ENCODE results near the gene FRMD8.

Gene FRMD8

DNA sequence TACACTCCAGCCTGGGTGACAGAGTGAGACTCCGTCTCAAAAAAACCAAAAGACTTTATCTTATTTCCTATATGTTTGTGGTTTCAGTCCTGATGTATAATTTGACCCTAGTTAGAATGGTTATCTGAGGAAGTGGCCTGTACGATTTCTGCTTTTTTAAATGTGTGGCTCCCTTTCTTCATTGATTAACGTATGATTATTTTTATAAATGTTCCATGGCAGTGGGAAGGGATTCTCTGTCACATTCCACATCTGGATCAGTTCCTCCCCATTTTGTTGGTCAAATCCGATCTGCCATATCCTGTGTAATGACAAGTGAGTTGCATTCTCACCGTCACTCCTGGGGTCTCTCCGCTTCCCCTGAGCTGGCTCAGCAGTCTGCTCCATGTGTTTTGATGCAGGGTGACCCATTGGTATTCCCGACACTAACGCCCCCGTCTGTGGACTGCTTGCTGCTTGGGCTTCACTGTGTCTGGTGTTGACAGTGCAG, 56.5 kb downstream of the FRMD8 start:
- no peak for DNase-seq (ENCODE audit: low spot score)
- TF ChIP-seq, protein P1, sequence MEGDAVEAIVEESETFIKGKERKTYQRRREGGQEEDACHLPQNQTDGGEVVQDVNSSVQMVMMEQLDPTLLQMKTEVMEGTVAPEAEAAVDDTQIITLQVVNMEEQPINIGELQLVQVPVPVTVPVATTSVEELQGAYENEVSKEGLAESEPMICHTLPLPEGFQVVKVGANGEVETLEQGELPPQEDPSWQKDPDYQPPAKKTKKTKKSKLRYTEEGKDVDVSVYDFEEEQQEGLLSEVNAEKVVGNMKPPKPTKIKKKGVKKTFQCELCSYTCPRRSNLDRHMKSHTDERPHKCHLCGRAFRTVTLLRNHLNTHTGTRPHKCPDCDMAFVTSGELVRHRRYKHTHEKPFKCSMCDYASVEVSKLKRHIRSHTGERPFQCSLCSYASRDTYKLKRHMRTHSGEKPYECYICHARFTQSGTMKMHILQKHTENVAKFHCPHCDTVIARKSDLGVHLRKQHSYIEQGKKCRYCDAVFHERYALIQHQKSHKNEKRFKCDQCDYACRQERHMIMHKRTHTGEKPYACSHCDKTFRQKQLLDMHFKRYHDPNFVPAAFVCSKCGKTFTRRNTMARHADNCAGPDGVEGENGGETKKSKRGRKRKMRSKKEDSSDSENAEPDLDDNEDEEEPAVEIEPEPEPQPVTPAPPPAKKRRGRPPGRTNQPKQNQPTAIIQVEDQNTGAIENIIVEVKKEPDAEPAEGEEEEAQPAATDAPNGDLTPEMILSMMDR (IDR thresholded peaks at IDR 0.05; ENCODE audit: extremely low read depth, missing control alignments), result no peak

- TF ChIP-seq, protein P1 (IDR thresholded peaks at IDR 0.05; ENCODE audit: extremely low read depth, missing control alignments), result no peak
- DNase-seq (ENCODE audit: low spot score), result no peak
Measured at GRCh38 chr11:65444314-65445051, 58.0 kb downstream of the FRMD8 start.

DNA sequence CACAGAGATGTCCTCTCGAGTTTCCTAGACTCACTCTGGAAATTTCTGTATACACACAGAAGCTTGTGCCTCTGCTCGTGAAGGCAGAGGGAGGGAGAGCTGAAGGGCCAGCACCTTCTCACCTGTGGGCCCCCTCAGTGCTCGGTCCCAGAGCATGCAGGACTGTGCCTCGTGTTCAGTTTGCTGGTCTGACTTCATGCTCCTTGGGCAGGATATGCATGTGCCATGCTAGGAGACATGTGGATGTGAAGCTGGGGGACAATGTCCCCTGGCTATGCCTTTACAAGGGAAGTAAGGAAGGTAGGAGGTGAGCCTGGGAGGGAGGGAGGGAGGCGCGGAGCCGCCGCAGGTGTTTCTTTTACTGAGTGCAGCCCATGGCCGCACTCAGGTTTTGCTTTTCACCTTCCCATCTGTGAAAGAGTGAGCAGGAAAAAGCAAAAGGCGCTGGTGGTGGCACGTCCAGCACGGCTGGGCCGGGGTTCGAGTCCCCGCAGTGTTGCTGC, 58.7 kb downstream of the FRMD8 start:
- TF ChIP-seq, protein P1 (IDR thresholded peaks at IDR 0.05; ENCODE audit: extremely low read depth, missing control alignments), result no peak
- DNase-seq (ENCODE audit: low spot score), result no peak

DNA sequence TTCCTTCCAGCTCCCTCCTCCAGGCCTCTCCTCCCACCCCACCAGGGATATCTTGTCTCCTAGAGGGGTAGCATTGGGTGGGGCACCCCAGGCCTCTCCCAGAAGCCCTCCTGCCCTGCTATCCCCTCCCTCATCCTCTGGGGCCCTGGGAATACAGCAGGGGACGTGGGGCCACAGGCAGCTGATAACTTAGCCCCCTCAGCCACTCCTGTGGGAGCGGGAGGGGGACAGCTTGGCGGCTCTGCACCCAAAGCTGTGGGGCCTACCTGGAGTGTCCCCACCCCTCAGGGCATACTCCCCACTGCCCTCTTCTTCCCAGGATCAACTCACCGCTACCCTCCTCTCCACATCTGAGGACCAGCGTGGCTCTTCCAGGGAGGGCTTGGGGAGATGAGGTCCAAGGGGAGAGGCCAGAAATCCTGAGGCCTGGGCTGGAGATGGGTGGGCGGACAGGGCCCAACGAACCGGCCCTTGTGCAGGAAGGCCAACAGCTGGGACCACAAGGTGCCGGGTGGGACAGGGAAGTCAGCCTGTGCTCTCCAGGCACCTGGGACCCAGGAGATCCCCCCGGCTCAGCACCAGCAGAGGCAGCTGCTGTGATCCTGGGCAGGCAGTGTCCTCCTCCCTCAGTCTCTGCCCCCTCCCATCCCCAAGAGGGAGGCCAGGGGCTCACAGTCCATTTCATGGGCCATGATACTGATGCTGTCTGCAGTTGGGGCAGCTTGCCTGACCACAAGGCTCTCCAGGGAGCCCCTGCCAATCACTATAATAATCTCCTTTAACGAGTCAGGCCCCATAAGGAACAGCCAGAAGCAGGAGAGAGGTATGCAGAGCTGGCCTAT, 59.4 kb downstream of the FRMD8 start:
- TF ChIP-seq, protein P1 (IDR thresholded peaks at IDR 0.05; ENCODE audit: extremely low read depth, missing control alignments), result no peak
- no peak for DNase-seq (ENCODE audit: low spot score)

DNA sequence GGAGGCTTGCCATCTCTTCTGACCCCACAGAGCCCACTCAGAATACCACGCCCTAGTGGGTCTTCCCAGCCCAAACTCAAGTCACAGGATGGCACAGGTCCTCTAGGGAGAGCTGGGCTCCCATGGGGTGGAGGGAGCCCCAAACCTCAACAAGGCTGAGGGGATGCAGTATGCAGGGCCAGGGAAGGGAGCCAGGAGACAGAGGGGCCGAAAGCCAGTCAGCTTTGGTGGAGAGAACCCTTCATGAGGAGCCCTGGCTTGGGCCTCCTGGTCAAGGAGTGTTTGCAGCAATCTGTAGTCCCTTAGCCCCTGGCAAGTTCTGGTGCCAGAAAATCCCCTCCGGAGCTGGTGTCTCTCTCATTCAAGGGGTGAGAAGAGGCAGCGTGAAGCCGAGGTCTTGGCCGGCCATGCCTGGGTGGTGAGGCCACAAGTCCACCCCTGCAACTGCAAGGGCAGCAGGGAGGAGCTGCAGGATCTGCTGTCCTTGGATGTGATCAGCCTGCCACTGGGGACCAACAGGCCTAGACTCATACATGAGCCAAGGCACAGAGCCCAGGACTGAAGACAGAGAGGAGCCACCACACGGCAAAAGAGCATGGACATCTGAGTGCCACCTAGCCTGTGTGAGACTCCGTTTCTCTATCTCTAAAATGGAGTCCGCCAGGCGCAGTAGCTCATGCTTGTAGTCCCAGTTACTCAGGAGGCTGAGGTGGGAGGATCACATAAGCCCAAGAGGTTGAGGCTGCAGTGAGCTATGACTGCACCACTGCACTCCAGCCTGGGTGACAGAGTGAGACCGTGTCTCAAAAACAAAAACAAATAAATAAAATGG, 60.2 kb downstream of the FRMD8 start:
- TF ChIP-seq, protein P1 (IDR thresholded peaks at IDR 0.05; ENCODE audit: extremely low read depth, missing control alignments), result no peak
- no peak for DNase-seq (ENCODE audit: low spot score)

DNA sequence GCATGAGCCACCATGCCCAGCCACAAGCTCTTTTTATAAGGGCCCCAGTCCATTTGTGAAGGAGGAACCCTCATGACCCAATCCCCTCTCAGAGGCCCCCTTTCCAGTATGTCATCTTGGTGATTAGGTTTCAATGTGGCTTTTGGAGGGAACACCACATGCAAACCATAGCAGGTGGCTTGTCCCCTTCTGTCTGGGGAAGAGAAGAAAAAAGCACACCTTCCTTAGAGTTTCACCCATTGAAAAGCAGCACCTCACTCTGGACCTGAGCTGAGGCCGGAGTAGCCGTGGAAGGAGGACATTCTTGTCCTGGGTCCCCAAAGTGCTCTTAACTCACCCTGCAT, 61.6 kb downstream of the FRMD8 start:
- TF ChIP-seq, protein P1 (IDR thresholded peaks at IDR 0.05; ENCODE audit: extremely low read depth, missing control alignments), result no peak
- no peak for DNase-seq (ENCODE audit: low spot score)
